ENCODE measurements around the gene SYN1.

DNA sequence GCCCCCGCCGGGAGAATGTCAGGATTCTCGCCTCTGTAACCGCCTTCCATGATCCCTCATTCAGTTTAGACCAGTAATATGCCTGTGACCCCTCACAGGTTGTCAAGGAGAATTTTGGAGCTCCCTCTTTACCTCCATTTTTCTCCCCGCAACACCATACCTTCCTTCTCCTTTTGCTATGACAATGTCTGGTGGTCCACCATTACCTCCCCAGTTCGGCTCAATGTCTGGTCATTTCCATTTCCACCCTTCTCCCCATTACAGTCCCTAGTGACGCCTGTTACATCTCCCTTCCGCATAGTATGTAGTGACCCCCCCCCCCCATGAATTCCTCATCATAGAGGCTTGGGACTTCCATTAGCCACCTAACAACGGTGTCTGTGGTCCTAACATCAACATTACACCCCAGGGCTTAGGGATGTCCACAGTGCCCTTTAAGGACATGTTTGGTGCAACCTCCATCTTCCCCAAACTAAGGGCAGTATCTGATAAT, 58.0 kb downstream of the SYN1 start:
- TF ChIP-seq, protein P1, sequence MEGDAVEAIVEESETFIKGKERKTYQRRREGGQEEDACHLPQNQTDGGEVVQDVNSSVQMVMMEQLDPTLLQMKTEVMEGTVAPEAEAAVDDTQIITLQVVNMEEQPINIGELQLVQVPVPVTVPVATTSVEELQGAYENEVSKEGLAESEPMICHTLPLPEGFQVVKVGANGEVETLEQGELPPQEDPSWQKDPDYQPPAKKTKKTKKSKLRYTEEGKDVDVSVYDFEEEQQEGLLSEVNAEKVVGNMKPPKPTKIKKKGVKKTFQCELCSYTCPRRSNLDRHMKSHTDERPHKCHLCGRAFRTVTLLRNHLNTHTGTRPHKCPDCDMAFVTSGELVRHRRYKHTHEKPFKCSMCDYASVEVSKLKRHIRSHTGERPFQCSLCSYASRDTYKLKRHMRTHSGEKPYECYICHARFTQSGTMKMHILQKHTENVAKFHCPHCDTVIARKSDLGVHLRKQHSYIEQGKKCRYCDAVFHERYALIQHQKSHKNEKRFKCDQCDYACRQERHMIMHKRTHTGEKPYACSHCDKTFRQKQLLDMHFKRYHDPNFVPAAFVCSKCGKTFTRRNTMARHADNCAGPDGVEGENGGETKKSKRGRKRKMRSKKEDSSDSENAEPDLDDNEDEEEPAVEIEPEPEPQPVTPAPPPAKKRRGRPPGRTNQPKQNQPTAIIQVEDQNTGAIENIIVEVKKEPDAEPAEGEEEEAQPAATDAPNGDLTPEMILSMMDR (IDR thresholded peaks at IDR 0.05 in 8 of 11, conservative IDR thresholded peaks at IDR 0.05 in 3 of 11) = no peak
- TF ChIP-seq POLR2A (IDR thresholded peaks at IDR 0.05) (no peak), POLR2AphosphoS5 (IDR thresholded peaks at IDR 0.05) (no peak)
